ENCODE data around the gene EPB41L4B.

Gene EPB41L4B

DNA sequence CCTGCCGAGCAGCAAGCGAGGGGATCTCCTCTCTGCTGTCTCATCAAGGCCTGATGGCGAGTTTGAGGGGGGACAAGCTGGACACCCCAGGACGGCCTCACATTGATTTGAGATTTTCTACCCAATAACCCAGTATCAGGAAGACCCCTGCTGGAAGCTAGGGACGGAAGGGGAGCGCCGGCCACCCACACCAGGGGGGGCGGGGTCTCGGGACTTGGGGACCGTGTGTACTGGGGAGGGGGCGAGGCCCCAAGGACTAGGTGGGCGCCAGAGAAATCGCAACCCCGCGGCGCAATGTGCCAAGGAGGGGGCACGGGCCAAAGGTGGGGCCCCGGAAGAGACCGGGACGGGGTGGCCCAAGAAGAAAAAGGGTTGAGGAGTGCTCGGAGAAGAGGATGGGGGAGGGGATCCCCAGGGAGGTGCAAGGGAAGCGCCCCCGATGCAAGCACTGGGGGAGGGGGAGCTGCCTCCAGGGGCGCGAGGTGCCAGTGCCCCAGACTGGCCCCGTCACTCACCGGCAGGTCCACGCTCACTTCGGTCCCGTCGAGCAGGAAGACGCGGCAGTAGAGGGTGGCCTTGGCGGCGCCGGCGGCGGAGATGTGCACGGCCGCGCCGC lies 1.1 kb downstream of the EPB41L4B start:
- no peak for DNase-seq

DNA sequence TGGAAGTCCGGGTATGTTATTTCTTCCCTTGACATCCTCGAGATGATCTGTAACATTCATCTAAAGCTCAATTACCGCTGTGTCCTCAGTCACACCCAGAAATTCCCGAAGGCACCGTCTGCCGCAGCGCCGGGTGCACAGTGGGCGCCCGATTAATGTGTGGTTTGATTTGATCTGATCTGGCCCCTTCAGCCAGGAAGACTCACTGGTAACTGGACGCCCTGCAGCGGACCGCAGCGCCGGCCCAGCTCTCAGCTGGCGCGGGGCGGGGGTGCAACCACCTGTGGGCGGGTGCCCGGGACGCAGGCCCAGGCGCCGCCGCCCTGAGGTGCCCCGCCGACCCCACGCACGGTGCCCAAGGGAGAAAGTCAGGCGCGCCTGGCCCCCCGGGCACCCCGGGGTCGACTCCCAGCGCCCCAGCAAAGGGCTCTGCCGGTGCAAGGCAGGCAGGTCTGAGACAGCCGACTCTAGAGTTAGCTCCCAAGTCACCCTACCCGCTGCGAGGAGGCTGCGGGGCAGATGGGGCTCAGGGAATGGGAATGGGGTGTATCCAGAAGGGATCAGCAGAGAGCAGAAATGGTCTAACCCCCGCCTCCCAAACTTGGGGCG lies 1.7 kb downstream of the EPB41L4B start:
- no peak for DNase-seq

DNA sequence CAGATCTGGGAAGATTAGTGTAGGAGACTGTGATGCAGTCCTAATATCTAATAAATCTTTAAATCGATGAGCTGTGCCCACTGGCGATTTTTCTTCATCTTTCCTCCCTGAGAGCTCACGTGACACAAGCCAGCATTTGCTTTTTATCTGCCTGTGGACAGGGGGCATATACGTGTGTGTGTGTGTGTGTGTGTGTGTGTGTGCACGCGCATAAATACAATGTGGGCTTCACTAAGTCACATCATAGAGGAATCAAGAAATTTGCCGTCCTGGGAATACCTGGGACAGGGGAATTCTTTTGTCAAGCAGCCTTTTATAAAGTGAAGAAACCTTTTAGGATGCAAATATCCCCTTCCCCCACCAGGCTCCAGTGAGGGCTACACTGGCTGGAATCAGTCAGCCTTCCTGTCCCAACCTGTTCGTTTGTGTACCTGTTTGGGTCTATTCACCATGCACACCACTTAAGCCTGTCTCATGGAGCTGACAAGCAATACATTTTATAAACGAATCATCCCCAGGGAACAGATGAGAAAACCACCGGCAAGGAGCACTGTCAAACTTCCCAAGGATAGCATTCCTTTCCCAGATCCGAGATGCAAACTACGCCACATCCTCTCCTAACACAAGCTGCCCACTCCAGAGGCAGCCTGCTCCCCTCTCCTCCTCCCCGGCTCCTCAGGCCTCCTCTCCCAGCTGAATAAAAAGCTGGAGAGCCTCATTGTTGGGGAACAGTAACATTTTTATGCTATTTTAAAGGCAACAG lies 2.7 kb downstream of the EPB41L4B start:
- DNase-seq, result no peak

- no peak for DNase-seq
Observed at GRCh38 chr9:109317311-109317978, 3.4 kb downstream of the EPB41L4B start.

- no peak for DNase-seq
Observed at GRCh38 chr9:109316207-109316640, 4.6 kb downstream of the EPB41L4B start.

DNA sequence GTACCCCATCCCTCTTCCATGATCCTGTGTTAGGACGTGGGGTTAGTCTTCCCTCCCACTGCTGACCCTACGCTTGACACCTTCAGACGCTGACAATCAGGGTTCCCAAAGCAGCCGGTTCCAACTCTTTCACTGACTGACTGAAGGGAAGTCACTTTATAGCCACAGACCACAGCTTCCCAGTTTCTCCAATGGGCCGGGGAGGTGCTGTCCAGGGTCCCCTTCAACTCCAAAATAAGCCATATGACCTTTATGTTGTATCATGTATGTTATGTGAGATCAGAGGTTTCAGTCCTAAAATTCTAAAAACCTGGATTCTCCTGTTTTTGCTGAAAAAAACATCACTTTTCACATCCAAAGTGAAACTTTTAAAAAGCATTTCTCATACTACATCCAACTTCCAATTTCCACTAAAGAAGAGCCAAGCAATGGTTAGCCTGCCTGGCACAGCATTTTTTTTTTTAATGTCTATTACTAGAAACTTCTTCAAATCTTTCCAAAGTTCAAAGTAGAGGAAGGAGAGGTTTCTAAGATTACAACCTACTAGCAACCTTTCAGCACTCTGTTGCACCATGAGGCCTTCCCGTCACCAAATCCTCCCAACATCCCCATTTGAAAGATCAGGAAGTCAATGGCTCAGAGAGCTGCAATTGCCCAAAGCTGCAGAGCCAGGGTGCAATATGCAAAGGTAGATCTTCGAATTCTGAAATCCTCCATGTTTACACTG lies 5.2 kb downstream of the EPB41L4B start:
- no peak for DNase-seq

DNA sequence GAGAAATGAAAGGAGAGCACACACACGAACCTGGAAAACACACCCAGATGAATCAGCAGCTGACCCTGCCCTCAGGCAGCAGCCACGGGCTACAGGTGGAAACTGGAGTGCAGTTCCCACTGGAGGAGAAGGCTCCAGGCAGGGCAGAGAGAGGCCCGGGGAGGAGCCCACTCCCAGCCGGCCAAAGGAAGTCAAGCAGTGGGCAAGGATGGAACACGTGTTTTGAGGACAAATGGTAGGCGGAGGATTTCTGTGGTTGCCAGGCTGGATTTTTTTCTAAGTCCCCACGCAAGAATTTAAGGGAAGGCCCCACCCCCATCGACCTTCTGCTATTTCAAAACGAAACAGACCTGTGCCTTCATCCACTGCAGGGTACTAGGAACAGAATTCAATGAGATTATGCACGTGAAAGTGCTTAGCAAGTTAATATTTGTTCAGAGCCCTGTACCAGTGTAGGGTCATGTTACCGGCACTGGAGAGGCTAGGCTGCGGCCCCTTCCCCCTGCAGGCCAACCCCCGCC lies 6.8 kb downstream of the EPB41L4B start:
- DNase-seq, result no peak

DNA sequence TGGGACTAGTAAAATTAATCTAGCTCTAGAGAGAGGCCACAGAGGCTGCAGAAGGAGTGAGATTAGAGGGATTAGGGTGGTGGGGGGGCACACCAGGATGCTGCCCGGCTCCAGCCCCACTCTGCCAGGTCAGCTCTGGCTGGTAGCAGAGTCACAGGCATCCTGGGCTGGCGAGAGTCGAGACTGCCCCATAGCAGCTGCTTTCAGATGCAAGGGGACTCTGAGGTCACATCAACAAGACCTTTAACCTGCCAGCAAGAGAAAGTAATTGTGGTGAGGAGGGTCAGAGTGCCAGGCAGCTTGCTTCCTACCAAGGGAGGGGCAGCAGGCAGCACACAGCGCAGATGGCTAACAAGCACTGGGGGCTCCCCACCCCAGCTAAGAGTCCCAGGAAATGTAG lies 7.5 kb downstream of the EPB41L4B start:
- DNase-seq, result no peak

DNA sequence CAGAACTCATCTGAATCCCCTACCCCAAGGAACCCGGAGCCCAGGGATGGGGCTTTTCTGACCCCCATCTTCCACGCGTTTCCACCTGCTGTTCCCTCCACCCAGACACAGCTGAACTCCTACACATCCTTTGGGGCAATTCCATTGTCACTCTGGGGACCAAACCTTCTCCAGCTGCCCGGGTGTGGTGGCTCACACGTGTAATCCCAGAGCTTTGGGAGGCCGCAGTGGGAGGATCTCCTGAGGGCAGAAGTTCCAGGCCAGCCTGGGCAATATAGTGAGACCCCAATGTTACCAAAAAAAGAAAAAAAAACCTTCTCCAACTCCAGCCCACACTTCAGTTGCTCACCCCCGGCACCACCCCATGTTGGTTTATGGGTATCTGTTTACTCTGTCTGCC lies 8.1 kb downstream of the EPB41L4B start:
- no peak for DNase-seq

- no peak for DNase-seq
Observed at GRCh38 chr9:109311731-109312130, 9.1 kb downstream of the EPB41L4B start.

DNA sequence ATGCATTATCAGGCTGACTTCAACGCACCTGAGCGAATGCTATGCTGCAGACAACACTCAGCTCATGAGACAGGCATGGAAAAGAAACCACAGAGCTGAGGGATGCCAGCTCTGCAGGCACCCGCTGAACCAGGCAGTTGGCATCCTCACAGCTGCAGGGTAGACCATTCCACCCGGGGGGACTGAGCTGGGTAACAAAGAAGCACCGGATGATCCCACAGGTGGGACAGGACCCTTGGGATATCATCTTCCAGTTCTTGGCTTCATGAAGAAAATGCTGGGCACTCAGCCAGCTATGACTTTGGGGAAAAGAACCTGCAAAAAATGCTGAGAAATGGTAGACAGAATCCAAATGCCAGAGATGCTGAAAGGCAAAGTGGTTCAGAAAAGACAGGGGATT lies 9.6 kb downstream of the EPB41L4B start:
- no peak for DNase-seq

- no peak for DNase-seq
Observed at GRCh38 chr9:109310486-109310901, 10.4 kb downstream of the EPB41L4B start.

DNA sequence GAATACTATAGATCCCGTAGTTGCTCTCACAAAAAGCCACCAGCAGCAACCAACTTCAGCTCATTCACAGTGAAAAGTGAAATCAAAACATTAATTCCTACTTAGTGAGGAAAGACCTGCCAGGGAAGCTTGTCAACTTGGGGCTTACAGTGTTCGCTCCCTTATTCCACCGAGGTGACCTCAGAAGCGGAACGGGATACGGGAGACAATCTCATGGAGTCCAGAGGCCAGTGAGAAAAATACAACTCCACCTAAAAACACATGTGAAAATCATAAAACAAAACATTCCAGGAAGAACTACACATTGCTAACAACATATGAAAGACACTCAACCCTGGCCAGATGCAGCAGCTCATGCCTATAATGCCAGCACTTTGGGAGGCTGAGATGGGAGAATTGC lies 11.6 kb downstream of the EPB41L4B start:
- DNase-seq, result no peak

DNA sequence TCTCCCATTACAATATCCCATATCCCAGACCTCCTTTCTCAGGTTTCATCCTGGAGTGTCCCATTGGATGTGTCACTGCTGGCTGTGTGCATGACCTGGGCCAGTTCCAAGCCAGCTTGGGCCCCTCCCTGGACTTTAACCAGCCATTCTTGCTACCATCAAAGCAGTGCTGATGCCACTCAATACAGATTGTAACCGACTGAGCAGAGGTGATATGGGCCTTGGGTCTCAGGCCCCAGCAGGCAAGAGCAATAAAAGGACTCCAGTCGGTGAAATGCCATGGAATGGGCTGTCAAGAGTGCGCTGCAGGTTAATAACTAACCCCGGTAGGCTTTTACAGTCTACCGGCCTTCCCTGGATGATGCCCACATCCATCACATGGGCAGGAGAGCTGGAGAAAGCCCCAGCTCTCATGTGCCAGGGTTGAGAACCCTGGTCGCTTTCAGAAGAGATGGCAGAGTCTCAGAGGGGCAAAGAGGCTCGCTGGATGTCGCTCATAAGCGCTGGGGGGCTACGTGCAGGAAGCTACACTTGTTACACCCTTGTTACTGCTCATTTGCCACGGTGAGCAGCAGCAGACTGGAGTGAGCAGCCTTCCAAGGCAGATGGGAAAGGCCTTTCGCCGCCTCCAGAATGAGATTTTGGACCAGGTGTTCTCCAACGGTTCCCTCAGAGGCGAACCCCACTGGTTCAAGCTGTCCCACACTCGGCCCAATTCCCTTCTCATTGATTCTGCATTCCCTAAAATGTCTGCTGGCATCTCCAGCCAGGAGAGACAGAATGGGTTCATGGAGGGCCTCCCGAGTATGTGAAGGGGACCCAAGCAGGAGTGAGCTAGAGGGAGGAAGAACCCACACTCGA lies 13.2 kb downstream of the EPB41L4B start:
- DNase-seq, result no peak

GRCh38 chr9:109305801-109306200 lies 15.1 kb downstream of the EPB41L4B start:
- DNase-seq, result no peak

- DNase-seq, result no peak
Observed at GRCh38 chr9:109304347-109304746, 16.5 kb downstream of the EPB41L4B start.

DNA sequence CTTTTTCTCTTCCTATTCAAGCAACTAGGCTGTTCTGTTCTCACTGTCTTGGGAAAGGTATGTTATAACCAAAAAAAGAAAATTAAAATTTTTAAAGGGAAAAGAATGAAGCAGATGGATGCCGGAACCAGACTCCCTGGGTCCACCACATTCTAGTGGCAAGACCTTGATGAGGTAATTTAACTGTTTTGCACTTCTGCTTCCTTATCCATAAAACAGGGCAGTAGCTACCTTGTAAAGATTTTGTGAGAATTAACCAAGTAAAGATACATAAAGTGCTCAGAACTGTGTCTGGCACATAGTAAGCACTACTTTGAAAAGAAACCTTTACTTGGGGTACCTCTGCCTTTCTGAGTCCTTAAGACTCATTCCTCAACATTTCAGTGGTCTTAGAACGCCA lies 17.0 kb downstream of the EPB41L4B start:
- DNase-seq, result no peak

DNA sequence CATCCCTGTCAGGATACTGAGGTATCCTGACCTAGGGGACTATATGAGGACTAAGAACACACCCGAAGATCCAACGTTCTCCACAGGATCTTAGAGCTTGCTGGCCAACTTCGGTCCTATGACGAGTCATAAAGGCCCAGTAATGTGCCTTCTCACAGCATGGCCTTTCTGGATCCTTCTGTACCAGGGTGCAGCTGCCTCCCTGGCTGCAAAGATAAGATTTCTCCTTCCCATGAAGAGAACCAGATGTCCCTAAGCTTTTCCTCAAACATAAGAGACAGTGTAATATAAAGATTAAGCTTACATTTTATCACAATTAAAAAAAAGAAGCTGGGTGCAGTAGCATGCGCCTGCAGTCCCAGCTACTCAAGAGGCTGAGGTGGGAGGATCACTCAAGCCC lies 18.3 kb downstream of the EPB41L4B start:
- DNase-seq, result no peak

DNA sequence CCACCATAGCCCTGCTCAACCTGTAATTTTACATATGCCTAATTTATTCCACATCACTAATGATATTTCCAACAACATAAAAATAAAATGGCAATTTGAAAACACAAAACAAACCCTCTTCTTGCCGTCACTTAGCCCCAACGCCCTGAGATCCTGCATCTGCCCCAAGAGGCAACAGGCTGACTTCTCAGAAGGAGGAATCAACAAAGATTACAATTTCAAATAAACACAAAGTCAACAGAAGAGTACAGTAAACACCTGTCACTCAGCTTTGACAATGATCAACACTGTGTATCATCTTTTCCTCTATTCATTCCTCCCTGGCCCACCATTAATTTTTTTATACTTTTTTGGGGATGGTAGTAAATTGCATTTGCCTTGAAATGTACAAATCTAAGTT lies 19.8 kb downstream of the EPB41L4B start:
- DNase-seq, result no peak

DNA sequence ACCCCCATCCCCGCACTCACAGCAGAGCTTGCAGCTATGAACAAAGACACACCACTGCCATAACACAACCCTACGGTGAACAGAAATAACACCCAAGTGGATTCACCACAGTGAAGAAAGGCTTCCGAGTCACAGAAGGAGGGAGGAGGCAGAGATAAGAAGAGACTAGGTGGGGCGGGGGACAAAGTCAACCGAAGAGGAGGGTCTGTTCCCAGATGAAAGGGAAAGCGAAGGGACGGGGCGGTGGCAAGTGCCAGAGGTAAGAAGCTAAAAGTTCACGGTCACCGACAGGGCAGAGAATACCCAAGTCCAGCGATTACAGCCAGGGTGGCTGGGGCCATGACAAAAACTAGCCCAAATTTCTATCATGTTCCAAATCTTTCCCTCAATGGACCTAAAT lies 21.0 kb downstream of the EPB41L4B start:
- no peak for DNase-seq

DNA sequence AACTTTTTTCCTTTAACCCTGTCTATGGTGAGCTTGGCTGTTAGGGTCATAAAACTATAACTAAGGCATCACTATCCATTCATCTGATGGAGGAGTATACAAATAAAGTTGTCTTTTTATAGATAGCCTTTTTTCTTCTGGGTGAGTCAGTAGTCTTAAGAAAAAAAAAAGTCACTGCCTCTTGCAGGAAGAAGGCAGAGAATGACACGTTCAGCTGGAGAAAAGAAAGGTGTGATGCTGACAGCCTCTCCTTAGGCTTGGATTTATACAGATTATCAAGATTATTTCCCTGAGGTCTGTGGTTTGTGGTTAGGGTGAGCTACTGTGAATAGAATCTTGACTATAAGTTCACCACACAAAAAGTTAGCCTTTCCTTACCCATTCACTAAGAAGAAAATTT lies 23.0 kb downstream of the EPB41L4B start:
- no peak for DNase-seq

Measured in activated CD4-positive, CD25-positive, alpha-beta regulatory T cell treated with anti-CD3 and anti-CD28 coated beads, Interleukin-2, amount 50 U/mL, for 72 hours (primary cell).